HepG2 (cell line): ENCODE results near the gene TNN. TPM values are rescaled to one million over a fixed set of nuclear protein-coding genes. Genes with fewer than 3 reads are reported as not detected.

Experiments used
- ATAC-seq: fragments of 200-7000 bp; cut with Tn5 transposase; 3 replicates; pipeline ENCODE4 v1.9.1; 2020; ENCODE audit warnings: mild to moderate bottlenecking, moderate library complexity
- BruUV-seq: library from RNA; stranded (reverse); fragments of 400-500 nt; replicated peaks from 2 replicates; lab custom pipeline; 2021; lab: Mats Ljungman, UMichigan
- CTCF ChIA-PET: fragments of 300-600 bp; formaldehyde crosslinking; extraction: SDS; loops from one replicate; lab custom pipeline; 2021; ENCODE audit warnings: low total read pairs, inconsistent platforms, low intra/inter-chr PET ratio; lab: Yijun Ruan, JAX
- POLR2A ChIA-PET: fragments of 350-600 bp; sonication (Branson Sonifier 250); formaldehyde crosslinking; loops from one replicate; lab custom pipeline; 2020; ENCODE audit warnings: antibody characterized with exemption, inconsistent platforms; lab: Yijun Ruan, JAX
- DNase-seq: peaks from one replicate; pipeline ENCODE4 v3.0.0-alpha.2; 2015; ENCODE audit warnings: low spot score
- FAIRE-seq: peaks from 3 replicates; lab custom pipeline; 2011; peaks lifted over from hg19 to GRCh38; lab: Jason Lieb, UNC
- H2AFZ ChIP-seq: one replicate; pipeline ENCODE4 v1.6.1; 2011; ENCODE audit warnings: low read length, inconsistent platforms
- H3K27ac ChIP-seq: fragments of 300-600 bp; 3 replicates; pipeline ENCODE4 v1.8.0; 2011; ENCODE audit warnings: mixed run types, mild to moderate bottlenecking, mixed read lengths, low read length, inconsistent platforms; ENCODE audit not compliant: insufficient read depth; ENCODE audit errors: extremely low read length
- H3K27me3 ChIP-seq, 2 experiments: fragments of 200-600 bp in 1 of 2; 2 replicates in 1 of 2; 3 replicates in 1 of 2; pipeline versions ENCODE4 v1.6.0 to v1.8.0; 2011; ENCODE audit warnings: low read length in 2 of 2, mild to moderate bottlenecking in 2 of 2, moderate library complexity in 2 of 2, inconsistent platforms in 1 of 2; ENCODE audit not compliant: insufficient read depth in 2 of 2, control insufficient read depth in 1 of 2
- H3K36me3 ChIP-seq, 2 experiments: fragments of 200-600 bp in 1 of 2; replicated peaks in 1 of 2; 2 replicates in 1 of 2; 3 replicates in 1 of 2; pipeline versions ENCODE4 v1.5.1 to v1.8.0; 2011; ENCODE audit warnings: low read length in 2 of 2, inconsistent platforms in 1 of 2; ENCODE audit not compliant: insufficient read depth in 2 of 2, control insufficient read depth in 1 of 2
- H3K4me1 ChIP-seq: 2 replicates; pipeline ENCODE4 v1.5.1; 2012; ENCODE audit warnings: low read length, inconsistent platforms; ENCODE audit not compliant: insufficient read depth
- H3K4me2 ChIP-seq: 2 replicates; pipeline ENCODE4 v1.6.0; 2011; ENCODE audit warnings: low read depth, low read length, inconsistent platforms
- H3K4me3 ChIP-seq, 3 experiments: fragments of 200-600 bp in 1 of 3; sonication (generic), shearing (Covaris generic) in 1 of 3; replicated peaks in 1 of 3; 2 replicates each; pipeline ENCODE4 v1.5.1; 2011 to 2016; ENCODE audit warnings: low read length in 3 of 3, inconsistent platforms in 2 of 3, low read depth in 2 of 3, mild to moderate bottlenecking in 2 of 3, control low read depth in 1 of 3, mixed read lengths in 1 of 3; ENCODE audit not compliant: insufficient read depth in 1 of 3
- H3K79me2 ChIP-seq: one replicate; pipeline ENCODE4 v1.6.1; 2011; ENCODE audit warnings: low read length, inconsistent platforms; ENCODE audit not compliant: insufficient read depth
- H3K9ac ChIP-seq: 2 replicates; pipeline ENCODE4 v1.6.0; 2011; ENCODE audit warnings: mild to moderate bottlenecking, low read depth, low read length, inconsistent platforms; ENCODE audit not compliant: insufficient read depth
- H3K9me3 ChIP-seq: 2 replicates; pipeline ENCODE4 v1.5.1; 2012; ENCODE audit warnings: mild to moderate bottlenecking, low read length
- H4K20me1 ChIP-seq: 2 replicates; pipeline ENCODE4 v1.6.0; 2011; ENCODE audit warnings: inconsistent platforms, mild to moderate bottlenecking, low read length, moderate library complexity; ENCODE audit not compliant: insufficient read depth
- HNF4A ChIP-seq: sonication (generic); formaldehyde crosslinking; IDR thresholded peaks from 2 replicates; pipeline ENCODE4 v1.4.0; 2020; ENCODE audit warnings: missing genetic modification reagents
- NCOR1 ChIP-seq: fragments of 200-600 bp; sonication (generic); IDR thresholded peaks from 2 replicates; pipeline ENCODE4 v1.7.0; 2017; ENCODE audit warnings: antibody characterized with exemption, low read length, borderline replicate concordance
- RFX5 ChIP-seq: IDR thresholded peaks from 2 replicates; pipeline ENCODE4 v1.6.1; 2011; ENCODE audit warnings: low read depth, low read length, improper control_type of control experiment
- SNRNP70 ChIP-seq: fragments of 200-400 bp; formaldehyde crosslinking; IDR thresholded peaks from 2 replicates; pipeline ENCODE4 v1.6.1; 2017; ENCODE audit warnings: mild to moderate bottlenecking, low read depth, low read length, moderate library complexity
- ZSCAN29 ChIP-seq: sonication (generic); formaldehyde crosslinking; conservative IDR thresholded peaks from 2 replicates; pipeline ENCODE4 v1.4.0; 2020; ENCODE audit warnings: mild to moderate bottlenecking, missing genetic modification reagents
- WGBS: methylation state at CpG from one replicate; pipeline ENCODE4 v1.1.6; 2017; ENCODE audit warnings: low lambda C conversion rate; 5-methylcytosine and 5-hydroxymethylcytosine counted together
- in situ Hi-C: cut with HindIII; loops from 2 replicates; pipeline ENCODE4 v1.10.0; 2017; ENCODE audit warnings: low pct_unique_long_range_greater_than_20kb; ENCODE audit not compliant: extremely low pct_ligation_motif_present
- intact Hi-C: fragments of 100-400 bp; cut with micrococcal nuclease; formaldehyde crosslinking; loops from one replicate; pipeline ENCODE4 v1.10.0; 2022; ENCODE audit not compliant: unreplicated experiment
- polyA plus RNA-seq, 8 experiments: library from polyadenylated mRNA; depleted of rRNA in 3 of 8; stranded (reverse) in 7 of 8; unstranded in 1 of 8; fragments of >200 nt; fragmentation: Illumina TruSeq in 4 of 8; extraction: Trizol in 4 of 8; gene quantifications; 2 replicates each; pipeline versions ENCODE4 v1.2.1 to v1.2.3, GENCODE V29; 2011 to 2016; ENCODE audit warnings: low read depth in 4 of 8, missing spikeins in 1 of 8, mixed read lengths in 1 of 8; ENCODE audit not compliant: insufficient read depth in 1 of 8
- total RNA-seq, 5 experiments: library from RNA; depleted of rRNA; stranded (reverse); fragments of >200 nt; fragmentation: Illumina TruSeq; extraction: Trizol; gene quantifications; 2 replicates each; pipeline ENCODE4 v1.2.3, GENCODE V29; 2016; ENCODE audit warnings: low read depth in 1 of 5

TNN gene
- total and polyA plus RNA-seq, 2 of the 13 experiments (the other 11 are each of a cell fraction or from before 2014, with no cell fraction given), result not detected

DNA sequence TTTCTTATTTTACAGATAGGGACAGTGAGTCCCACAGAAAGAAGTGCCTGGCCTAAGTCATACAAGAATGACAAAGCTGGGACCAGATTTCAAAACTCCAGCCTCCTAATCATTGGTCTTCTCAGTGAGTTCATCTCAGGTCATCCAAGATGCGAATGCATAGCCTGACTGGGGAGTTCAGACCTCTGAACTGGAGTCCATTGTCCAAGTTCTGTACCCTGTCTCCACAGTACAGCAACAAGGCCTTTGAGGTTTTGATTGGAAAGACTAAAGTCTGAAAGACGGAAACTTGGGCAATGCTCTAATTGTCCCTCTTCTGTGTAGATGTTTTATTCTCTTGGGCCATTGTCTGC is 62.0 kb downstream of the TNN start:
- 15% methylated on average over 2 of the region's 2 CpGs for WGBS
- H3K79me2 ChIP-seq, result no peaks in the 10 kb centered on the region
- ATAC-seq (no peak), DNase-seq (no peak), FAIRE-seq (no peak)
- intact Hi-C loops (no loop called here), in situ Hi-C loops (no loop called here)
- ChIA-PET CTCF (no interaction called here), POLR2A (no interaction called here)
- no peak overlapping the region for H3K4me2 ChIP-seq
- no peak overlapping the region for H2AFZ ChIP-seq
- H3K9ac ChIP-seq, result no peak overlapping the region
- BruUV-seq, result no TSS peak
- no peak overlapping the region for H3K4me3 ChIP-seq
- H4K20me1 ChIP-seq, result no peaks in the 10 kb centered on the region
- no peaks in the 10 kb centered on the region for H3K9me3 ChIP-seq
- TF ChIP-seq HNF4A (peak; percentile 54), NCOR1 (0 out of 2 replicates have a peak, but pooled peaks have one; percentile 42), ZSCAN29 (CRISPR knock-in tag) (no peak)
- H3K4me1 ChIP-seq, result no peaks in the 10 kb centered on the region
- no peaks in the 10 kb centered on the region; a peak in 1 of 5 replicates for H3K27me3 ChIP-seq
- no peaks in the 10 kb centered on the region for H3K36me3 ChIP-seq
- H3K27ac ChIP-seq, result no peak overlapping the region

DNA sequence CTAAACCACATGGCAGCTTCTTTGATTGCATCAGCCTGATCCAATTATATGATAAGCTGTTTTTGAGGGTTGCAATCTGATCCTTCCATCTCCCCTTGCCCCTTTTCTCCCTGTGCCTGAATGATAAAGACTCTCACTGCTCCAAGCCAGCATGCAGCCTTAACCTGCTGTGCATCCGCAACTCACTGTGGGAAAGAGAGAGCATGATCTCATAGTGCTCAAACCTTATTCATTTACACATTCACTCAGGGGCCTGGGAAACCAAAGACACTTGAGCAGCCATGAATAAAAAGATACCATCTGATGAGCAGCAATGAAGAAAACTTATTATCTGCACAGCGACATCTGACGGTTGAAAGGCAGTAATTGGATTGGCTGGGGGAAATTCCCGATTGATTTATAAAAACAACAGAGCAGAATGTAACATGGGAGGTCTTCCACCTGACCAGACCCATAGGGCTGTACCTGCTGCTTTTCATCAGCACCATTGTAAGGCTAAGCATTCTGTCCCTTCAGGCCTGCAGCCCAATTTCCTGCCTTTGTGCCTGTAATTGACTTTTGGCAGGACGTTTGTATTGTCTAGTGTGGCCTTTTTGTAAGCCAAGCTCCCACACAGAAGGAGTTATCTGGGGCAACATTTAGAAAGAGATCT is 62.5 kb downstream of the TNN start:
- intact Hi-C loops (no loop called here), in situ Hi-C loops (no loop called here)
- no peaks in the 10 kb centered on the region for H3K4me1 ChIP-seq
- FAIRE-seq (no peak), DNase-seq (no peak), ATAC-seq (no peak)
- H4K20me1 ChIP-seq, result no peaks in the 10 kb centered on the region
- 77% methylated on average over 5 of the region's 5 CpGs for WGBS
- CTCF ChIA-PET, result no interaction called here
- H3K27me3 ChIP-seq, result no peaks in the 10 kb centered on the region; a peak in 1 of 5 replicates
- no peak overlapping the region for H3K27ac ChIP-seq
- POLR2A ChIA-PET, result no interaction called here
- no peak overlapping the region for H2AFZ ChIP-seq
- no peaks in the 10 kb centered on the region for H3K9me3 ChIP-seq
- no peak overlapping the region for H3K4me2 ChIP-seq
- BruUV-seq, result no TSS peak
- H3K79me2 ChIP-seq, result no peaks in the 10 kb centered on the region
- H3K36me3 ChIP-seq, result no peaks in the 10 kb centered on the region
- H3K9ac ChIP-seq, result no peak overlapping the region
- TF ChIP-seq SNRNP70, result no peak
- peak; percentile 86 for TF ChIP-seq RFX5
- TF ChIP-seq, all 625 proteins: peak for 1
- no peak overlapping the region for H3K4me3 ChIP-seq
